WI38 (cell line): Measurements from ENCODE around the gene FNDC7.
A peak's percentile ranks its signal among the peaks of the same experiment; 100 is the strongest.

Experiments
- H3K4me3 ChIP-seq: 2 replicates; pipeline ENCODE4 v1.5.1; 2011; ENCODE audit warnings: low read depth, mild to moderate bottlenecking, control low read depth, low read length
- CTCF ChIP-seq: IDR thresholded peaks from 2 replicates; pipeline ENCODE4 v1.5.1; 2012; ENCODE audit warnings: low read depth, mild to moderate bottlenecking, control low read depth, low read length

The FNDC7 gene

GRCh38 chr1:108691128-108691941 is 21.4 kb upstream of the FNDC7 start:
- TF ChIP-seq CTCF, result no peak

GRCh38 chr1:108691942-108692723 is 20.6 kb upstream of the FNDC7 start, which contains the start of gene PRPF38B:
PRPF38B (plus strand) TSS chr1:108692310; CDS start chr1:108692592, 282 bp downstream.
- TF ChIP-seq CTCF, result no peak
- H3K4me3 ChIP-seq, result peak within 1 kb of the TSS; percentile 65

More at GRCh38 chr1:108691128-108691941, 21.4 kb upstream of the FNDC7 start:
- H3K4me3 ChIP-seq, result peak overlapping the region; percentile 65

- no peak for TF ChIP-seq CTCF
- peak overlapping the region; percentile 65 for H3K4me3 ChIP-seq
Observed at GRCh38 chr1:108692724-108693655, 19.7 kb upstream of the FNDC7 start.

- H3K4me3 ChIP-seq, result no peak overlapping the region
- no peak for TF ChIP-seq CTCF
Observed at GRCh38 chr1:108695535-108695934, 17.2 kb upstream of the FNDC7 start.

GRCh38 chr1:108699375-108700332 is 13.1 kb upstream of the FNDC7 start:
- TF ChIP-seq CTCF, result no peak
- H3K4me3 ChIP-seq, result no peak overlapping the region
